Measurements from ENCODE around the gene JAZF1. TPM values are rescaled to one million over a fixed set of nuclear protein-coding genes. Genes with fewer than 3 reads are reported as not detected.
A peak's percentile ranks its signal among the peaks of the same experiment; 100 is the strongest.

JAZF1 gene
- total and polyA plus RNA-seq, 9 of the 15 experiments (the other 6 are each of a cell fraction or from before 2014, with no cell fraction given): 0.04 to 0.64 (median 0.11) TPM; not detected in 3

- CTCF ChIA-PET (ENCODE audit: low intra/inter-chr PET ratio): no interaction called here
- in situ Hi-C loops (cut with MboI) (no loop called here), intact Hi-C loops (cut with micrococcal nuclease) (no loop called here)
Observed at GRCh38 chr7:27863880-27864279, 316.7 kb downstream of the JAZF1 start.

More at GRCh38 chr7:27863880-27864279, 316.7 kb downstream of the JAZF1 start:
- TF ChIP-seq MYNN (IDR thresholded peaks at IDR 0.05): no peak
- TF ChIP-seq MYNN (CRISPR knock-in tag; IDR thresholded peaks at IDR 0.05): no peak
- no peak for TF ChIP-seq TSHZ1 (CRISPR knock-in tag; IDR thresholded peaks at IDR 0.05)
- no peak for TF ChIP-seq SRF (CRISPR knock-in tag; IDR thresholded peaks at IDR 0.05)
- TF ChIP-seq TCF7 (IDR thresholded peaks at IDR 0.05; ENCODE audit: borderline replicate concordance): no peak
- no peak for TF ChIP-seq ZKSCAN3 (CRISPR knock-in tag; IDR thresholded peaks at IDR 0.05)
- peak; percentile 43 for TF ChIP-seq CREB1 (IDR thresholded peaks at IDR 0.05)
- no peak for TF ChIP-seq CREB1 (CRISPR knock-in tag; IDR thresholded peaks at IDR 0.05)
- no peak for TF ChIP-seq ZBTB34 (CRISPR knock-in tag; IDR thresholded peaks at IDR 0.05)
- TF ChIP-seq CREM (IDR thresholded peaks at IDR 0.05; ENCODE audit: low read depth): peak; percentile 38; the same call in 1 of the 2 replicates
- TF ChIP-seq THAP7 (CRISPR knock-in tag; IDR thresholded peaks at IDR 0.05): no peak
- no peak for TF ChIP-seq GABPA (tag; conservative IDR thresholded peaks at IDR 0.05; ENCODE audit: low read depth)
- no peak for TF ChIP-seq ZBTB26 (CRISPR knock-in tag; IDR thresholded peaks at IDR 0.05)
- no peak for TF ChIP-seq MCM3 (IDR thresholded peaks at IDR 0.05)
- no peak for TF ChIP-seq ZSCAN29 (IDR thresholded peaks at IDR 0.05)
- TF ChIP-seq UBTF (IDR thresholded peaks at IDR 0.05; ENCODE audit: borderline replicate concordance in 1 of 2, low read depth in 2 of 2, low read length in 2 of 2): no peak
- no TSS peak for BruUV-seq (replicated peaks)
- Histone ChIP-seq H3K4me3 (no peak overlapping the region), H3K9ac (ENCODE audit: insufficient read depth in 1 of 2, low read depth in 2 of 2, low read length in 2 of 2) (no peak overlapping the region), H4K20me1 (replicated peaks; ENCODE audit: control insufficient read depth, insufficient read depth, low read length) (no peaks in the 10 kb centered on the region), H3K36me3 (ENCODE audit: control insufficient read depth, insufficient read depth, low read length) (no peaks in the 10 kb centered on the region), H3K4me2 (ENCODE audit: insufficient read depth, low read length) (no peak overlapping the region), H3K4me1 (replicated peaks in 1 of 2; ENCODE audit: control insufficient read depth in 2 of 2, insufficient read depth in 2 of 2, low read length in 2 of 2) (peaks cover 0 to 3% of the 10 kb centered on the region in 2 experiments; a peak in 1 of 5 replicates), H3K79me2 (ENCODE audit: control insufficient read depth, insufficient read depth, low read length) (no peaks in the 10 kb centered on the region), H3K27ac (ENCODE audit: extremely low read depth, low read depth, low read length) (no peak overlapping the region), H3K27me3 (ENCODE audit: control insufficient read depth in 2 of 2, insufficient read depth in 2 of 2, low read length in 2 of 2) (peaks cover 50 to 65% of the 10 kb centered on the region in 2 experiments), H2AFZ (ENCODE audit: low read depth, low read length) (no peak overlapping the region), H3K9me3 (replicated peaks; ENCODE audit: control insufficient read depth, insufficient read depth, low read depth, low read length) (no peaks in the 10 kb centered on the region), H3K9me1 (ENCODE audit: control insufficient read depth, insufficient read depth, low read length) (no peaks in the 10 kb centered on the region)
- no peak for DNase-seq (ENCODE audit: extremely low read depth in 1 of 4, low spot score in 3 of 4)
- no peak for FAIRE-seq
- POLR2A ChIA-PET: no interaction called here
- WGBS (ENCODE audit: insufficient coverage, low coverage, missing lambda C conversion rate): 2% methylated on average over 7 of the region's 11 CpGs
- ATAC-seq: peak; percentile 56; the same call in 2 of the 3 replicates

All from K562 (cell line).